HepG2 (cell line): Measurements from ENCODE around the gene CAMK2A. TPM values are rescaled to one million over a fixed set of nuclear protein-coding genes. Genes with fewer than 3 reads are reported as not detected.

Experiments
- ATAC-seq: fragments of 200-7000 bp; cut with Tn5 transposase; 3 replicates; pipeline ENCODE4 v1.9.1; 2020; ENCODE audit warnings: mild to moderate bottlenecking, moderate library complexity
- BruUV-seq: library from RNA; stranded (reverse); fragments of 400-500 nt; replicated peaks from 2 replicates; lab custom pipeline; 2021; lab: Mats Ljungman, UMichigan
- CTCF ChIA-PET: fragments of 300-600 bp; formaldehyde crosslinking; extraction: SDS; loops from one replicate; lab custom pipeline; 2021; ENCODE audit warnings: low total read pairs, inconsistent platforms, low intra/inter-chr PET ratio; lab: Yijun Ruan, JAX
- POLR2A ChIA-PET: fragments of 350-600 bp; sonication (Branson Sonifier 250); formaldehyde crosslinking; loops from one replicate; lab custom pipeline; 2020; ENCODE audit warnings: antibody characterized with exemption, inconsistent platforms; lab: Yijun Ruan, JAX
- DNase-seq: peaks from one replicate; pipeline ENCODE4 v3.0.0-alpha.2; 2015; ENCODE audit warnings: low spot score
- FAIRE-seq: peaks from 3 replicates; lab custom pipeline; 2011; peaks lifted over from hg19 to GRCh38; lab: Jason Lieb, UNC
- H2AFZ ChIP-seq: one replicate; pipeline ENCODE4 v1.6.1; 2011; ENCODE audit warnings: low read length, inconsistent platforms
- H3K27ac ChIP-seq: fragments of 300-600 bp; 3 replicates; pipeline ENCODE4 v1.8.0; 2011; ENCODE audit warnings: mixed run types, mild to moderate bottlenecking, mixed read lengths, low read length, inconsistent platforms; ENCODE audit not compliant: insufficient read depth; ENCODE audit errors: extremely low read length
- H3K27me3 ChIP-seq, 2 experiments: fragments of 200-600 bp in 1 of 2; 2 replicates in 1 of 2; 3 replicates in 1 of 2; pipeline versions ENCODE4 v1.6.0 to v1.8.0; 2011; ENCODE audit warnings: low read length in 2 of 2, mild to moderate bottlenecking in 2 of 2, moderate library complexity in 2 of 2, inconsistent platforms in 1 of 2; ENCODE audit not compliant: insufficient read depth in 2 of 2, control insufficient read depth in 1 of 2
- H3K36me3 ChIP-seq, 2 experiments: fragments of 200-600 bp in 1 of 2; replicated peaks in 1 of 2; 2 replicates in 1 of 2; 3 replicates in 1 of 2; pipeline versions ENCODE4 v1.5.1 to v1.8.0; 2011; ENCODE audit warnings: low read length in 2 of 2, inconsistent platforms in 1 of 2; ENCODE audit not compliant: insufficient read depth in 2 of 2, control insufficient read depth in 1 of 2
- H3K4me1 ChIP-seq: 2 replicates; pipeline ENCODE4 v1.5.1; 2012; ENCODE audit warnings: low read length, inconsistent platforms; ENCODE audit not compliant: insufficient read depth
- H3K4me2 ChIP-seq: 2 replicates; pipeline ENCODE4 v1.6.0; 2011; ENCODE audit warnings: low read depth, low read length, inconsistent platforms
- H3K4me3 ChIP-seq, 3 experiments: fragments of 200-600 bp in 1 of 3; sonication (generic), shearing (Covaris generic) in 1 of 3; replicated peaks in 1 of 3; 2 replicates each; pipeline ENCODE4 v1.5.1; 2011 to 2016; ENCODE audit warnings: low read length in 3 of 3, inconsistent platforms in 2 of 3, low read depth in 2 of 3, mild to moderate bottlenecking in 2 of 3, control low read depth in 1 of 3, mixed read lengths in 1 of 3; ENCODE audit not compliant: insufficient read depth in 1 of 3
- H3K79me2 ChIP-seq: one replicate; pipeline ENCODE4 v1.6.1; 2011; ENCODE audit warnings: low read length, inconsistent platforms; ENCODE audit not compliant: insufficient read depth
- H3K9ac ChIP-seq: 2 replicates; pipeline ENCODE4 v1.6.0; 2011; ENCODE audit warnings: mild to moderate bottlenecking, low read depth, low read length, inconsistent platforms; ENCODE audit not compliant: insufficient read depth
- H3K9me3 ChIP-seq: 2 replicates; pipeline ENCODE4 v1.5.1; 2012; ENCODE audit warnings: mild to moderate bottlenecking, low read length
- H4K20me1 ChIP-seq: 2 replicates; pipeline ENCODE4 v1.6.0; 2011; ENCODE audit warnings: inconsistent platforms, mild to moderate bottlenecking, low read length, moderate library complexity; ENCODE audit not compliant: insufficient read depth
- FOSL1 ChIP-seq: sonication (generic); formaldehyde crosslinking; IDR thresholded peaks from 2 replicates; pipeline ENCODE4 v1.9.0; 2021; ENCODE audit warnings: missing genetic modification reagents, borderline replicate concordance
- FOXC1 ChIP-seq: sonication (generic); formaldehyde crosslinking; IDR thresholded peaks from 2 replicates; pipeline ENCODE4 v1.8.0; 2022; ENCODE audit warnings: mild to moderate bottlenecking, missing genetic modification reagents, borderline replicate concordance
- GPN1 ChIP-seq: sonication (generic); formaldehyde crosslinking; IDR thresholded peaks from 2 replicates; pipeline ENCODE4 v1.5.1; 2020; ENCODE audit warnings: missing genetic modification reagents, borderline replicate concordance
- NFYB ChIP-seq: sonication (generic); formaldehyde crosslinking; IDR thresholded peaks from 2 replicates; pipeline ENCODE4 v1.4.0; 2020; ENCODE audit warnings: missing genetic modification reagents
- ZFP37 ChIP-seq: sonication (generic); formaldehyde crosslinking; IDR thresholded peaks from 2 replicates; pipeline ENCODE4 v1.4.0; 2020; ENCODE audit warnings: missing genetic modification reagents, borderline replicate concordance
- ZNF317 ChIP-seq: sonication (generic); formaldehyde crosslinking; IDR thresholded peaks from 2 replicates; pipeline ENCODE4 v1.5.0; 2020; ENCODE audit warnings: mild to moderate bottlenecking, missing genetic modification reagents
- WGBS: methylation state at CpG from one replicate; pipeline ENCODE4 v1.1.6; 2017; ENCODE audit warnings: low lambda C conversion rate; 5-methylcytosine and 5-hydroxymethylcytosine counted together
- in situ Hi-C: cut with HindIII; loops from 2 replicates; pipeline ENCODE4 v1.10.0; 2017; ENCODE audit warnings: low pct_unique_long_range_greater_than_20kb; ENCODE audit not compliant: extremely low pct_ligation_motif_present
- intact Hi-C: fragments of 100-400 bp; cut with micrococcal nuclease; formaldehyde crosslinking; loops from one replicate; pipeline ENCODE4 v1.10.0; 2022; ENCODE audit not compliant: unreplicated experiment
- polyA plus RNA-seq, 8 experiments: library from polyadenylated mRNA; depleted of rRNA in 3 of 8; stranded (reverse) in 7 of 8; unstranded in 1 of 8; fragments of >200 nt; fragmentation: Illumina TruSeq in 4 of 8; extraction: Trizol in 4 of 8; gene quantifications; 2 replicates each; pipeline versions ENCODE4 v1.2.1 to v1.2.3, GENCODE V29; 2011 to 2016; ENCODE audit warnings: low read depth in 4 of 8, missing spikeins in 1 of 8, mixed read lengths in 1 of 8; ENCODE audit not compliant: insufficient read depth in 1 of 8
- total RNA-seq, 5 experiments: library from RNA; depleted of rRNA; stranded (reverse); fragments of >200 nt; fragmentation: Illumina TruSeq; extraction: Trizol; gene quantifications; 2 replicates each; pipeline ENCODE4 v1.2.3, GENCODE V29; 2016; ENCODE audit warnings: low read depth in 1 of 5
- TF ChIP-seq, protein P1 (sequence below): sonication (generic); formaldehyde crosslinking; IDR thresholded peaks from 2 replicates; pipeline ENCODE4 v1.4.0; 2020; ENCODE audit warnings: missing genetic modification reagents
- TF ChIP-seq, protein P2 (sequence below): sonication (generic); formaldehyde crosslinking; IDR thresholded peaks from 2 replicates; pipeline ENCODE4 v1.4.0; 2020; ENCODE audit warnings: mild to moderate bottlenecking, missing genetic modification reagents

The CAMK2A gene
- total and polyA plus RNA-seq, 2 of the 13 experiments (the other 11 are each of a cell fraction or from before 2014, with no cell fraction given): 0.11 TPM; not detected in 1

GRCh38 chr5:150239099-150239793, 50.3 kb downstream of the CAMK2A start:
- no peaks in the 10 kb centered on the region for H3K79me2 ChIP-seq
- no peak overlapping the region for H2AFZ ChIP-seq
- no peak for TF ChIP-seq ZFP37 (CRISPR knock-in tag)
- peak; percentile 93 for TF ChIP-seq ZNF317 (CRISPR knock-in tag)
- no peaks in the 10 kb centered on the region for H3K9me3 ChIP-seq
- no TSS peak for BruUV-seq
- H3K9ac ChIP-seq: no peak overlapping the region
- no peaks in the 10 kb centered on the region for H4K20me1 ChIP-seq
- ChIA-PET POLR2A (no interaction called here), CTCF (no interaction called here)
- H3K27ac ChIP-seq: no peak overlapping the region
- H3K27me3 ChIP-seq: peaks cover 5 to 67% of the 10 kb centered on the region in 2 experiments
- ATAC-seq (no peak), FAIRE-seq (no peak), DNase-seq (no peak)
- peaks cover 10% of the 10 kb centered on the region for H3K4me1 ChIP-seq
- H3K4me2 ChIP-seq: 0 out of 2 replicates have a peak overlapping the region, but pooled peaks have one; percentile 21
- H3K4me3 ChIP-seq: no peak overlapping the region
- in situ Hi-C loops: no loop called here
- no peaks in the 10 kb centered on the region for H3K36me3 ChIP-seq
- intact Hi-C loops: no loop called here
- WGBS: 36% methylated on average over 17 of the region's 21 CpGs

GRCh38 chr5:150238646-150239045, 50.9 kb downstream of the CAMK2A start:
- FAIRE-seq (no peak), ATAC-seq (no peak), DNase-seq (no peak)
- Histone ChIP-seq H4K20me1 (no peaks in the 10 kb centered on the region), H3K79me2 (no peaks in the 10 kb centered on the region), H3K4me1 (peaks cover 10% of the 10 kb centered on the region), H3K36me3 (no peaks in the 10 kb centered on the region), H3K4me3 (no peak overlapping the region), H2AFZ (no peak overlapping the region), H3K9ac (no peak overlapping the region), H3K27ac (no peak overlapping the region), H3K27me3 (peaks cover 5 to 62% of the 10 kb centered on the region in 2 experiments), H3K9me3 (no peaks in the 10 kb centered on the region), H3K4me2 (no peak overlapping the region)
- no TSS peak for BruUV-seq
- TF ChIP-seq, protein P1, sequence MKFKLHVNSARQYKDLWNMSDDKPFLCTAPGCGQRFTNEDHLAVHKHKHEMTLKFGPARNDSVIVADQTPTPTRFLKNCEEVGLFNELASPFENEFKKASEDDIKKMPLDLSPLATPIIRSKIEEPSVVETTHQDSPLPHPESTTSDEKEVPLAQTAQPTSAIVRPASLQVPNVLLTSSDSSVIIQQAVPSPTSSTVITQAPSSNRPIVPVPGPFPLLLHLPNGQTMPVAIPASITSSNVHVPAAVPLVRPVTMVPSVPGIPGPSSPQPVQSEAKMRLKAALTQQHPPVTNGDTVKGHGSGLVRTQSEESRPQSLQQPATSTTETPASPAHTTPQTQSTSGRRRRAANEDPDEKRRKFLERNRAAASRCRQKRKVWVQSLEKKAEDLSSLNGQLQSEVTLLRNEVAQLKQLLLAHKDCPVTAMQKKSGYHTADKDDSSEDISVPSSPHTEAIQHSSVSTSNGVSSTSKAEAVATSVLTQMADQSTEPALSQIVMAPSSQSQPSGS (CRISPR knock-in tag): no peak
- no peak for TF ChIP-seq GPN1 (CRISPR knock-in tag)
- TF ChIP-seq, protein P2, sequence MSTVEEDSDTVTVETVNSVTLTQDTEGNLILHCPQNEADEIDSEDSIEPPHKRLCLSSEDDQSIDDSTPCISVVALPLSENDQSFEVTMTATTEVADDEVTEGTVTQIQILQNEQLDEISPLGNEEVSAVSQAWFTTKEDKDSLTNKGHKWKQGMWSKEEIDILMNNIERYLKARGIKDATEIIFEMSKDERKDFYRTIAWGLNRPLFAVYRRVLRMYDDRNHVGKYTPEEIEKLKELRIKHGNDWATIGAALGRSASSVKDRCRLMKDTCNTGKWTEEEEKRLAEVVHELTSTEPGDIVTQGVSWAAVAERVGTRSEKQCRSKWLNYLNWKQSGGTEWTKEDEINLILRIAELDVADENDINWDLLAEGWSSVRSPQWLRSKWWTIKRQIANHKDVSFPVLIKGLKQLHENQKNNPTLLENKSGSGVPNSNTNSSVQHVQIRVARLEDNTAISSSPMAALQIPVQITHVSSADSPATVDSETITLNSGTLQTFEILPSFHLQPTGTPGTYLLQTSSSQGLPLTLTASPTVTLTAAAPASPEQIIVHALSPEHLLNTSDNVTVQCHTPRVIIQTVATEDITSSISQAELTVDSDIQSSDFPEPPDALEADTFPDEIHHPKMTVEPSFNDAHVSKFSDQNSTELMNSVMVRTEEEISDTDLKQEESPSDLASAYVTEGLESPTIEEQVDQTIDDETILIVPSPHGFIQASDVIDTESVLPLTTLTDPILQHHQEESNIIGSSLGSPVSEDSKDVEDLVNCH: no peak
- no peak for TF ChIP-seq NFYB
- TF ChIP-seq FOSL1: no peak
- TF ChIP-seq FOXC1 (CRISPR knock-in tag): no peak
- ChIA-PET CTCF (no interaction called here), POLR2A (no interaction called here)
- intact Hi-C loops: no loop called here
- 7% methylated on average over 5 of the region's 10 CpGs for WGBS
- in situ Hi-C loops: no loop called here
